Spleen (tissue), 11 donors: ENCODE results near the gene WARS2. TPM values are rescaled to one million over a fixed set of nuclear protein-coding genes. Genes with fewer than 3 reads are reported as not detected.

ENCODE experiments used
- polyA plus RNA-seq, 3 donors: library from polyadenylated mRNA; stranded (reverse); fragments of 200-250 nt; gene quantifications; one replicate each; pipeline ENCODE4 v1.2.1, GENCODE V29; 2013
- small RNA-seq, 4 donors: library from RNA; depleted of rRNA; stranded (forward); fragments of <200 nt; gene quantifications; one replicate each; pipeline ENCODE3, GENCODE V24; 2016
- total RNA-seq, 7 donors: library from RNA; depleted of rRNA in 3 of 7; stranded (reverse); fragments of >200 nt in 3 of 7; fragmentation: NEBNext Ultra II Directional in 4 of 7; extraction: Animal tissue kit (Norgen Biotek cat#: 25700) in 4 of 7; gene quantifications; one replicate each; pipeline versions ENCODE4 v1.1.0 to v1.2.1, GENCODE V29; 2016 to 2021
- donor health status: healthy with polysubstance abuse.
- donor health status: DM: no; HTN: no; CAD: no; lungs with moderate emphysema.
- donor health status: DM: no; HTN: no; CAD: no.
- donor health status: Bipolar disorder and iron deficiency.
- donor health status: healthy.
- donor health status: DM: no; HTN: no; CAD: no.
- donor health status: DM: yes; HTN: yes; CAD: no.

The WARS2 gene
- total and polyA plus RNA-seq, 10 donors, result 2.9 to 13.0 (median 8.5) TPM

Small RNAs within 50 kb of the gene (small RNA-seq; reads per million reads assigned to genes)
- gene AL139420.2, result 0 reads per million in 4 donors

Other genes starting within 250 kb of the WARS2 start
- under 1 TPM in 4 of 7 donors, not detected in 3; 0.10 to 0.32 (median 0.15) TPM for gene TBX15, start 152.3 kb downstream of the WARS2 start, total RNA-seq
- under 1 TPM in 2 of 3 donors, not detected in 1; 0.06 TPM for gene TBX15, start 152.3 kb downstream of the WARS2 start, polyA plus RNA-seq
- under 1 TPM in 1 of 7 donors, not detected in 6; 0.25 TPM for gene HAO2, start 228.1 kb upstream of the WARS2 start, total RNA-seq
- gene HAO2, start 228.1 kb upstream of the WARS2 start, polyA plus RNA-seq, result under 1 TPM in 2 of 3 donors, not detected in 1; 0.10 to 0.12 TPM